IPS DF 4.7 (cell line): ENCODE results near the gene CDC42EP4.
"Not testable (repeated sequence)": the region's sequence is repeated elsewhere in the genome, so short reads cannot be mapped to it uniquely, and the experiment has no call there.

Experiments used
- DNase-seq: peaks from one replicate; pipeline ENCODE4 v3.0.0-alpha.2; 2013; ENCODE audit warnings: low spot score; ENCODE audit errors: extremely low read depth

CDC42EP4 gene

GRCh38 chr17:73320601-73321264 lies 8.9 kb upstream of the CDC42EP4 start:
- no peak for DNase-seq

DNA sequence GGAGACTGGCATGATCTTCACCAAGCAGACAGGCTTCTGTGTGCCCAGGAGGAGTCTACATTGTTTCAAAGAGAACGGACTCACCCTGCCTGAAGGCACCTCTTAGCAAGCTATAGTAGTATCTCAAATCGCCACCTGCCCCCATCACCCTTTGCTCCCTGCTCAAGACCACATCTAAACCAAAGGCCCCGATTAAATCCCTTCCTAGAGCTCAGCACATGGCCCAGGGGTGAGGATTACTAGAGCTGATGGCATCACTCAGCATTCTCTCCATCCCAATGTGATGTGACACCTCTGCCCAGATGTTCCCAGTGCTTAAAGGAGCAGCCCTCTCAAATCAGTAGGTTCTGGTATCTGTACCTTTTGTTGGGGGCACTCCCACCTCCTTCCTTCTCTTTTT lies 8.0 kb upstream of the CDC42EP4 start:
- DNase-seq = no peak

DNA sequence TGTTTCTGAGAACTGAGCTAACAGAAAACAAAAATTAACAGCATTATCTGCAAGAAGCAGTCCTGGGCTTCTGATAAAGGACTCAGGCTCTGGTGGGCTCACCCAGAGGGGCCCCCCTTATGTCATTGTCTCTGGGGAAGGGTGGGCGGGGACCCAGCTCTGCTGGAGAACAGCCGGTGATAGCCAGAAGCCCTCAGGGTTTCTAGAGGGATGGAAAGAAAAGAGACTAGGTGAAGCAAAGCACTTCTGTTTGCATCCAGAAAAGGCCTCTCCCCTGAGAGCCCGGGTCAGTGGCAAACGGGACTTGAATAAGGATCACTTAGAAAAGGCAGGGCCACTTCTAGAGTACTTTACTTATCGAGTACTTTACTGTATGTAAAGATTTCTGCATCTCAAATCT lies 7.0 kb upstream of the CDC42EP4 start:
- no peak for DNase-seq

- DNase-seq = no peak
Observed at GRCh38 chr17:73318427-73318813, 6.6 kb upstream of the CDC42EP4 start.

DNA sequence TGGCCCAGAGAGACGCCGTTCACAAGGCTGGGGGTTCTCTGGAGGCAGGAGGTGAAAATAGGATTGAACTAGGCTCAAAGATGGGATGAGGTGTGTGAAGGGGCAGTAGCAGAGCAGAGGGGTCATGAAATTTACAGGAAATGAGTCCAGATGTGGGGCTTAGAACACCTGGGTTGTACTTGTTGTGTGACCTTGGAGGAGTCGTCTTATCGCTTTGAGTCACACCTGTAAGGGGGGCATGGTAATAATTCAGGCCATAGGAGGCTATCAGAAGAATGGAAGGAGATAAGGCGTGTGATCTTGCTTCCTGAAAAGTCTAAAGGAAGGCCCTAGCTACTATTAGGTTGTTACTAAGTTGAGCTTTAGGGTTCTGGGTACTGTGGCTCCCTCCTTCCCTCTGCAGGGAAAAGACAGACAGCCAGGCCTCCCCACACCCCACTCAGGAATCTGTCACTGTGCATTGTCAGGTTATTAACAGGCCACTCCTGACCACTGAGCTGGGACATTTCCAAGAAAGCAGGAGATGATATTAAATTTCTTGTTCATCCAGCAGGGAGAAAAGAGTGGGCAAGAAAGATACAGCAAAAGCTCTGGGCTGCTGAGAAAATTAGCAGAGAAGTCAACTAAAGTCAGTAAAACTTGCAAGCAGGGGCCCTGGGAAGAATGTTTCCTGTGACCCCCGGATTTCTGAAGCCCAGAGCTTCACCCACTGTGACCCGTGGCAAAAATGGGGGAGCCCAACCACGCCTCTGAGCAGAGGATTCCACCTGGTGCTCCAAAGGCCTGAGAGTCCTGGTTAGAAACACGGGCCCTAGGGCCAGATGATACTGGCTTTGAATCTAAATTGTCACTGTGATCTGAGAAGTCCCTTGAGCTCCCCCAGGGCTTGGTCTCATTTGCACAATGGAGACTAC lies 6.0 kb upstream of the CDC42EP4 start:
- DNase-seq = no peak

GRCh38 chr17:73316919-73317505 lies 5.2 kb upstream of the CDC42EP4 start:
- no peak for DNase-seq

DNA sequence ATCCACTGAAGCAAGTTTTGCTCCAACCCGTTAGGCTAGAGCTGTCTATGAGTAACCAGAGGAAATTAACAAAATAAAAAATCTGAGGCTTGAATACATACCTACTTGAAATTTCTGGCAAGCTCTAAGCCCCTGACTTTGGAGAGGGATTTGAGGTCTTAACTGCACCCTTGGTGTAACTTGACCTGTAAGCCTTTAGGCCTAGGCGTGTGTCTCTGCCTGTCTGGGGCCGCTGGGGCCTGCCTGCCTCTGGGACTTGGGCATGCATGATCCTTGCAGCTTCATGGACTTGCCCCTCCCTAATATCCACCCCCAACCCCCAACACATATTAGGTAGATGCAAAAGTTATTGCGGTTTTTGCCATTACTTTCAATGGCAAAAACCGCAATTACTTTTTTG lies 3.7 kb upstream of the CDC42EP4 start:
- no peak for DNase-seq

- DNase-seq = no peak
Observed at GRCh38 chr17:73313526-73314127, 1.8 kb upstream of the CDC42EP4 start.

GRCh38 chr17:73312887-73313286 lies 1.1 kb upstream of the CDC42EP4 start:
- DNase-seq = not testable (repeated sequence)

GRCh38 chr17:73311428-73311780 lies 397 bp downstream of the CDC42EP4 start:
- no peak for DNase-seq

DNA sequence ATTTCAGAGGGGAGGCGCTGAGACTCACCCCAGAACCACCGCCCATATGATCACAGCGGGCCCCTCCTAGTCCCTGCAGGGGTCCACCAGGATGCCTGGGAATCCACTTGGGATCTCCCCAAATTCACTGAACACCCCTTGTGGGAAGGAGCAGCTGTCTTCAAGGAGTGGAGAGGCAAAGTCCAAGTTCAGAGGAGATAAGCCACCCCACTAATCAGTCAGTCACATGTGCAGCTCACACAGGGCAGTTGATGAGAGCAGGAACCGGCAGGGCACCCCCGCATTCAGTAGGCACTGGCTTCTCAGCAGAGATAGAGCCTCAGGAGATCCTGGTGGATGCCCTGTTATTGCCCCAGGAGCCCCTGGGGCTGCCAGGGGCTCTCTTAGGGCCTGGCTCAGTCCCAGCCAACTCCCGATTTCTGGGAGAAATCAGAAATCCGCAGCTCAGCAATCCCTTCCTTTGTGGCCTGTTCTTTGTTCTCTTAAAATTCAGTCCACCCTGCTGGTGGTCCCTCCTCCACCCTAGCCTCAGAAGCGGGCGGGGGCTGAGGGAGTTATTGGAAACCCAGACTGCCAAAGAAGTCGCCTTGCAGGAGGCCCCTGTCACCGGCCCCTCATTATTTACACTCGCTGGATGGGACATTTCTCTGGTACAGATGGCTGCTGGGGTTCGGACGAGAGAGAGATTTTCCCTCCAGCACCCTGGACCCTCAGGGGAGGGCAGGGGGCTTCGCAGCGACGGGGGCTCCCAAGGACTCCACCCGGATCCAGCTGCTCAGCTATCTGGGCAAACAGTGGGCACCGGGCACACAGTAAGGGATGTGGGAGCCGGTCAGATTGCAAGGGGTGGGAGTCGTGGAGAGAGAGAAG lies 1.8 kb downstream of the CDC42EP4 start:
- no peak for DNase-seq

- not testable (repeated sequence) for DNase-seq
Observed at GRCh38 chr17:73308959-73309358, 2.8 kb downstream of the CDC42EP4 start.

DNA sequence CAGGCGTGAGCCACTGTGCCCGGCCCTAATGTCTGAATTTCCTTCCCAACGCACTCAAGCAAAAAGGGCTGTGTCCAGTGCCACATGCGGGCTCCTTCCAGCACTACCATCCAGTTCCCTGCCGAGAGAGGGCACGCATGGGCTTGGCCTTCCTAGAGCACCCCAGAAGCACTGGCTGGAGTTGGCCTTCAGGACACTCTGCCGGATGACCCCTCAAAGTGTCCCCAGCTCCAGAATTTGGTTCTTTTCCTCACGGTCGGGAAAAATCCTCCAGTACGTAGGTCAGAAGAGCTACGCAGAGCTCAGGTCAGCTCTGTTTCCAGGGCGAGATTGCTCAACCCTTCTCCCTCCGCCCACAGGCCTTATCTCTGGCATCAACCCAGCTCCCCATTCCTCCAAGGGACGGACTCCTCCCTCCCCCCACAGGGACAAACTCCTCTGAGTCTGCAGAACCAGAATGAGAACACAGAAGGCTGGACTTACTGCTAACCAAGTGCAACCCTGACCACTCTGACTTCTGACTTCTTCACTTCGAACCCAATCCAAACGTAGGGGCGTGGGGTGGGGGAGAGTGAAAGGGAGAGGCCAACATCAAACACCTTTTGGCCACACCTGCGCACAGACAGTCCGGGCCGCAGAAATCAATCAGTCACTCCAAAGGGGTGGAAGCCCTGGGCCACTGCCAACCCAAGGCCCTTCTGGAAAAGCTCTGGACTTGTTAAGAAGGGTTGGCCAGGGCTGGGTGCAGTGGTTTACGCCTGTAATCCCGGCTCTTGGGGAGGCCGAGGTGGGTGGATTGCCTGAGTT lies 3.6 kb downstream of the CDC42EP4 start:
- no peak for DNase-seq

- DNase-seq = no peak
Observed at GRCh38 chr17:73307130-73307529, 4.7 kb downstream of the CDC42EP4 start.

- DNase-seq = no peak
Observed at GRCh38 chr17:73305845-73306836, 5.7 kb downstream of the CDC42EP4 start.

GRCh38 chr17:73304971-73305812 lies 6.6 kb downstream of the CDC42EP4 start:
- DNase-seq = no peak

DNA sequence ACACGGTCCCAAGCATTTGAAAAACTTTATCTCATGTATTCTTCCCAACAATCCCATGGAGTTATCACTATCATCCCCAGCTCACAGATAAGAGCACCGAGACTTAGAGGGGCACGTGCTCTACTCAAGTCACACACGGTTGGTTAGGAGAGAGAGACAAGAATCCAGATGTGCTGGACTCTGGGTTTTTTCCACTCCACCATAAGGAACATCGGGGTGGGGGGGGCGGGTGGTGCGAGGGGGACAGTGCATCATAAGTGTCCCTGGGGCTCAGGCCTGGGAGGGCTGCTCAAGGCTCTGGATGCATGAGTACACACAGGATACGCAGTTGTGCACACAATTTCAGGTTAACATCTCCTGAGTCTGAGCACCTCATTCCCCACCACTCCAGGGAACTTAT lies 7.4 kb downstream of the CDC42EP4 start:
- no peak for DNase-seq

DNA sequence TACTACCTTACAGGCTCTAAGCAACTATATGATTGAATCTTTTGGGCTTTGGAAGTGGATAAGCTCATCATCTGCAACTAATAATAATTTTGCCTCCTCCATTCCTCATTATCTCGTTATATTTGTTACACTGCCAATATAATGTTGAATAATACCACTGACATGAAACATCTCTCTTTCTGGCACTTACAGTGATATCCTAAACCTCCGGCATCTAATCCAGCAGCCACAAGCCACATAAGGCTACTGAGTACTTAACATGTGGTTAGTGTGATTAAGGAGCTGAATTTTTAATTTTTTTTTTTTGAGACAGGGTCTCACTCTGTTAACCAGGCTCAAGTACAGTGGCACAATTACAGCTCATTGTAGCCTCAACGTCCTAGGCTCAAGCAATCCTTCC lies 9.6 kb downstream of the CDC42EP4 start:
- no peak for DNase-seq
